OCI-LY1 (cell line): Measurements from ENCODE around the gene SP5.

Experiments
- H2AFZ ChIP-seq: fragments of 200-600 bp; sonication (generic), shearing (Covaris generic); 2 replicates; pipeline ENCODE4 v1.6.0; 2014; ENCODE audit warnings: antibody characterized with exemption, mild to moderate bottlenecking, low read length
- H3F3A ChIP-seq: fragments of 200-600 bp; sonication (generic), shearing (Covaris generic); 2 replicates; pipeline ENCODE4 v1.6.0; 2014; ENCODE audit warnings: mild to moderate bottlenecking, antibody characterized with exemption, low read length, moderate library complexity; ENCODE audit not compliant: insufficient read depth
- H3K27ac ChIP-seq: fragments of 200-600 bp; sonication (generic); 2 replicates; pipeline ENCODE4 v1.5.1; 2014; ENCODE audit warnings: low read length, mixed run types, mild to moderate bottlenecking, low read depth; ENCODE audit not compliant: poor library complexity, severe bottlenecking
- H3K27me3 ChIP-seq: fragments of 200-600 bp; sonication (generic); 2 replicates; pipeline ENCODE4 v1.6.0; 2014; ENCODE audit warnings: antibody characterized with exemption, mild to moderate bottlenecking, low read length, moderate library complexity; ENCODE audit not compliant: insufficient read depth
- H3K36me3 ChIP-seq: fragments of 200-600 bp; sonication (generic); 2 replicates; pipeline ENCODE4 v1.6.1; 2014; ENCODE audit warnings: mild to moderate bottlenecking, antibody characterized with exemption, low read length, moderate library complexity, mixed read lengths; ENCODE audit not compliant: insufficient read depth
- H3K4me1 ChIP-seq: fragments of 200-600 bp; sonication (generic); 2 replicates; pipeline ENCODE4 v1.5.1; 2014; ENCODE audit warnings: mild to moderate bottlenecking, low read length, moderate library complexity; ENCODE audit not compliant: insufficient read depth, severe bottlenecking
- H3K4me2 ChIP-seq: fragments of 200-600 bp; sonication (generic), shearing (Covaris generic); 2 replicates; pipeline ENCODE4 v1.6.1; 2014; ENCODE audit warnings: low read length
- H3K4me3 ChIP-seq: fragments of 200-600 bp; sonication (generic); 2 replicates; pipeline ENCODE4 v1.5.1; 2014; ENCODE audit warnings: low read length, low read depth, mild to moderate bottlenecking, mixed read lengths; ENCODE audit not compliant: poor library complexity, severe bottlenecking
- H3K79me2 ChIP-seq: fragments of 200-600 bp; shearing (Covaris generic); 2 replicates; pipeline ENCODE4 v1.6.1; 2016; ENCODE audit warnings: mixed run types, low read length, mixed read lengths; ENCODE audit not compliant: insufficient read depth
- H3K9ac ChIP-seq: fragments of 200-600 bp; sonication (generic), shearing (Covaris generic); 2 replicates; pipeline ENCODE4 v1.6.1; 2014; ENCODE audit warnings: mild to moderate bottlenecking, low read length, mixed read lengths
- H3K9me2 ChIP-seq: fragments of 200-600 bp; sonication (generic), shearing (Covaris generic); 2 replicates; pipeline ENCODE4 v1.6.1; 2014; ENCODE audit warnings: low read depth, mild to moderate bottlenecking, low read length, mixed read lengths
- H3K9me3 ChIP-seq: fragments of 200-600 bp; shearing (Covaris generic); 2 replicates; pipeline ENCODE4 v1.6.1; 2014; ENCODE audit warnings: low read length, mixed read lengths
- H4K20me1 ChIP-seq: fragments of 200-600 bp; sonication (generic), shearing (Covaris generic); 2 replicates; pipeline ENCODE4 v1.6.0; 2016; ENCODE audit warnings: mild to moderate bottlenecking, low read length; ENCODE audit not compliant: insufficient read depth
- CTCF ChIP-seq: fragments of 200-600 bp; sonication (generic), shearing (Covaris generic); IDR thresholded peaks from 2 replicates; pipeline ENCODE4 v1.5.1; 2017; ENCODE audit warnings: mild to moderate bottlenecking, antibody characterized with exemption, low read length, moderate library complexity, mixed read lengths
- EZH2 ChIP-seq: fragments of 200-600 bp; sonication (generic), shearing (Covaris generic); IDR thresholded peaks from 2 replicates; pipeline ENCODE4 v1.8.0; 2017; ENCODE audit warnings: borderline replicate concordance, mixed run types, mild to moderate bottlenecking, antibody characterized with exemption, low read length, moderate library complexity, mixed read lengths

SP5 gene

GRCh38 chr2:170717991-170718589 lies 3.0 kb downstream of the SP5 start:
- Histone ChIP-seq H3K27me3 (no peaks in the 10 kb centered on the region), H3K4me3 (no peak overlapping the region)

GRCh38 chr2:170719810-170720209 lies 4.7 kb downstream of the SP5 start:
- no peaks in the 10 kb centered on the region for H3F3A ChIP-seq
- H3K79me2 ChIP-seq = no peaks in the 10 kb centered on the region
- H3K9me2 ChIP-seq = no peaks in the 10 kb centered on the region
- no peaks in the 10 kb centered on the region for H3K4me1 ChIP-seq
- no peak overlapping the region for H3K27ac ChIP-seq
- H3K9me3 ChIP-seq = no peaks in the 10 kb centered on the region
- H2AFZ ChIP-seq = no peak overlapping the region
- H3K4me3 ChIP-seq = no peak overlapping the region
- no peak for TF ChIP-seq EZH2
- TF ChIP-seq CTCF = no peak
- H3K4me2 ChIP-seq = no peak overlapping the region
- no peak overlapping the region for H3K9ac ChIP-seq
- H3K36me3 ChIP-seq = no peaks in the 10 kb centered on the region
- no peaks in the 10 kb centered on the region for H3K27me3 ChIP-seq
- no peaks in the 10 kb centered on the region for H4K20me1 ChIP-seq

More at GRCh38 chr2:170717991-170718589, 3.0 kb downstream of the SP5 start:
- Histone ChIP-seq H2AFZ (no peak overlapping the region), H3K79me2 (no peaks in the 10 kb centered on the region), H3K9me3 (no peaks in the 10 kb centered on the region), H3K4me2 (no peak overlapping the region), H3K27ac (no peak overlapping the region), H3K36me3 (no peaks in the 10 kb centered on the region), H4K20me1 (no peaks in the 10 kb centered on the region), H3K9ac (no peak overlapping the region), H3K9me2 (no peaks in the 10 kb centered on the region), H3F3A (no peaks in the 10 kb centered on the region), H3K4me1 (no peaks in the 10 kb centered on the region)
- no peak for TF ChIP-seq CTCF
- TF ChIP-seq EZH2 = no peak

- no peak overlapping the region for H3K4me3 ChIP-seq
- no peaks in the 10 kb centered on the region for H3F3A ChIP-seq
- no peaks in the 10 kb centered on the region for H3K27me3 ChIP-seq
- no peaks in the 10 kb centered on the region for H3K9me2 ChIP-seq
- no peaks in the 10 kb centered on the region for H3K79me2 ChIP-seq
- no peaks in the 10 kb centered on the region for H3K9me3 ChIP-seq
- no peak overlapping the region for H2AFZ ChIP-seq
- no peaks in the 10 kb centered on the region for H3K36me3 ChIP-seq
- no peaks in the 10 kb centered on the region for H3K4me1 ChIP-seq
- no peaks in the 10 kb centered on the region for H4K20me1 ChIP-seq
- no peak overlapping the region for H3K27ac ChIP-seq
- no peak overlapping the region for H3K4me2 ChIP-seq
- H3K9ac ChIP-seq = no peak overlapping the region
- TF ChIP-seq CTCF (no peak), EZH2 (no peak)
Measured at GRCh38 chr2:170721678-170722077, 6.5 kb downstream of the SP5 start.
